CD4-positive, alpha-beta T cell treated with Interleukin-4 for 1 hour (primary cell): ENCODE results near the gene ANKRD17.
A peak's percentile ranks its signal among the peaks of the same experiment; 100 is the strongest.

Source experiments
- DNase-seq, 2 donors: peaks; one replicate each; pipeline ENCODE4 v3.0.0-alpha.2; 2020 to 2022

Gene ANKRD17

DNA sequence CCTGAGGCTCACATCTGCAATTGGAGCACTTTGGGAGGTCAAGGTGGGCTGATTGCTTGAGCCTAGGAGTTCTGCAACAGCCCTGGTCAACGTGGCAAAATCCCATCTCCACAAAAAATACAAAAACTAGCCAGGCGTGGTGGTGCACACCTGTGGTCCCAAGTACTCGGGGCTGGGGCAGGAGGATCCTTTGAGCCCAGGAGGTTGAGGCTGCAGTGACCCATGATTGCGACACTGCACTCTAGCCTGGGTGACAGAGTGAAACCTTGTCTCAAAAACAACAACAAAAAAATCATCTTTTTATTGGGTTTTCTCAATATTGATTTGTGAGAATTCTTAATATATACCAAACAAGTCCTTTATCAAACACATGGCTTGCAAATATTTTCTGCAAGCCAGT lies 64.9 kb downstream of the ANKRD17 start:
- no peak for DNase-seq

GRCh38 chr4:73193155-73193554 lies 65.4 kb downstream of the ANKRD17 start:
- no peak for DNase-seq

GRCh38 chr4:73189274-73189810 lies 69.3 kb downstream of the ANKRD17 start:
- no peak for DNase-seq

DNA sequence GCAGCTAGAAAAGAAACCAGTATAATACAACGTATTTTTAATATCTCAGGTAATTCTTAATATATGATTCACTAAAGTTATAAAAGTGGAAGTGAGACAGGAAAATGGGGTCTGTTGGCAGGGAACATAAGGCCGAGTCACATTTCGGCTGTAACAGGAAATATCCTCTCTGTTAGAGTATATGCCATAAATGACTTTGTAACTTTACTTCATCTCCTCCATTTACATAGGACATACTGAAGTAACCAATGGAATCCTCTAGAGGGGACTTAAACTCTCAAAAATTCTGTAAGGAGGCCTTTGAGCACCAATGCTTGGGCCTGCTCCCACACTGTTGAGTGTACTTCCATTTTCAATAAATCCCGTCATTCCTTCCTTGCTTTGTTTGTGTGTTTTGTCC lies 71.3 kb downstream of the ANKRD17 start:
- no peak for DNase-seq

GRCh38 chr4:73185903-73186302 lies 72.7 kb downstream of the ANKRD17 start:
- no peak for DNase-seq

- no peak for DNase-seq
Measured at GRCh38 chr4:73181231-73181630, 77.4 kb downstream of the ANKRD17 start.

- no peak for DNase-seq
Measured at GRCh38 chr4:73178389-73178788, 80.2 kb downstream of the ANKRD17 start.

DNA sequence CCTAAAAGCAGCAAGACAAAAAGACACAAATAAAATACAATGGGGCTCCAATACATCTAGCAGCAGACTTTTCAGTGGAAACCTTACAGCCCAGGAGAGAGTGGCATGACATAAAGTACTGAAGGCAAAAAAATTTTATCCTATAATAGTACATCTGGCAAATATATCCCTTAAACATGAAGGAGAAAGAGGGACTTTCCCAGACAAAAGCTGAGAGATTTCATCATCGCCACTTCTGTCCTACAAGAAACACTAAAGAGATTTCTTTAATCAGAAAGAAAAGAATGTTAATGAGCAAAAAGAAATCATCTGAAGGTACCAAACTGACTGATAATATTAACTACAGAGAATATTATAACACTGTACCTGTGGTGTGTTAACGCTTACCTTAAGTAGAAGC lies 86.4 kb downstream of the ANKRD17 start:
- DNase-seq, result no peak

GRCh38 chr4:73170518-73171198 lies 87.9 kb downstream of the ANKRD17 start:
- DNase-seq, result no peak

GRCh38 chr4:73166212-73166611 lies 92.4 kb downstream of the ANKRD17 start:
- DNase-seq, result no peak

DNA sequence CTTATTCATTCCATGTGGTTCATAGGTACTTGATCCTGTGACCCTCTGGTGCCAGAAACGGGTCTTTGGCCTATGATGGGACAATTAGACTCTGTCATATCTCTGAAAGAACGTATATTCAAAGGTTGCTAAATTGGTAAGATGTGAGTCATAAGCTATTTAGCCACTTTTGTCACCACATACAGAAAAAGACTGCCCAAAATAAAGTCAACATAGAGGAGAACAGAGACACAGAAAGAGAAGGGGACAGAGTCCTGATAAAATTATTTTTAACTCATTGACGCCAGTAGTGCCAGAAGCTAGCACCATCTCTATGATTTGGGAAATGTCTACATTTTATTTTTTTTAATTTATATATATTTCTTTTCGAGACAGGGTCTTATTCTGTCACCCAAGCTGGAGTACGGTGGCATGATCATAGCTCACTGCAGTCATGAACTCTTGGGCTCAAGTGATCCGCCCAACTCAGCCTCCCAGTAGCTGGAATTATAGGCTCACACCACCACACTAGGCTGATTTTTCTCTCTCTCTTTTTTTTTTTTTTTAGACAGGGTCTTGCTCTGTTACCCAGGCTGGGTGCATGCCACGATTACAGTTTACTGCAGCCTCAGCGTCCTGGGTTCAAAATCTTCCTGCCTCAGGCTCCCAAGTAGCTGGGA lies 96.9 kb downstream of the ANKRD17 start:
- DNase-seq, result no peak

GRCh38 chr4:73156394-73156793 lies 102.2 kb downstream of the ANKRD17 start:
- DNase-seq, result no peak

DNA sequence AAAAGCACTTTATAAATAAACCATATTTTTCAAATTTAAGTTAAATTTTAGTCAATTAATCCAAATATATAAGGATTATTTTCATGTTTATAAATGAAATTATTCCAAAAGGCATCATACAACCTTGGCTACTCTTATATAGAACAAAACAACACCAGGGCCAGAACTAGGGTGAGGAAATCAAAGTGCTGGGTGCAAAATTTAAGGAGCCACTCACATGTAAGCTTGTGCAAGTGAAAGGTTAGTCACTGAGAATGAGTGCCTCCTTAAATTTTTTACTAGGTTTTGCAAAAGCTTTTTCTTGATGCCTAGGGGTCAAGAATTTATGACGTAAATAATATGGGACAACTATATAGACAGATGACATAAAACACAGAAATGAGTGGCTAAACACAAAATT lies 105.7 kb downstream of the ANKRD17 start:
- no peak for DNase-seq

- DNase-seq, result peak in 1 of 2 donors; percentile 9
Measured at GRCh38 chr4:73142995-73143547, 115.5 kb downstream of the ANKRD17 start.

GRCh38 chr4:73139991-73140390 lies 118.6 kb downstream of the ANKRD17 start:
- no peak for DNase-seq

DNA sequence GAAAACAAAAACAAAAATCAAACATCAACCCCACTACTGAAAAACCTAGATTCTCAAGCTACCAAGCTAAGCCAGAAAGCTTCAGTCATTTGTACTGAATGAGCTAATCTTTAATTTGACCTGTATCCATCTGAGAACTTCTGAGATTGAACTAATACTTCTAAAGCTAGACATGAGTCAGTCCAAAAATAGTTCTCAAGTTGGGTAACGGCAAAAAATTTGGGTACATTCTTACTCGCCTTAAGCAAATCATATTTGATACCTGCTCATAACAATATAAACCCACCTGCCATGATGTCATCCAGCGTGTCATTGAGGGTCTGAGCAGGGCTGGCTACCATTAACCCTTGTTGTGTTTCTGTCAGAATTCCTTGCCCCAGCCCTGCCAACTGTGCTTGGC lies 119.4 kb downstream of the ANKRD17 start:
- no peak for DNase-seq

GRCh38 chr4:73137121-73137520 lies 121.5 kb downstream of the ANKRD17 start:
- no peak for DNase-seq

GRCh38 chr4:73133784-73134183 lies 124.8 kb downstream of the ANKRD17 start:
- DNase-seq, result no peak

DNA sequence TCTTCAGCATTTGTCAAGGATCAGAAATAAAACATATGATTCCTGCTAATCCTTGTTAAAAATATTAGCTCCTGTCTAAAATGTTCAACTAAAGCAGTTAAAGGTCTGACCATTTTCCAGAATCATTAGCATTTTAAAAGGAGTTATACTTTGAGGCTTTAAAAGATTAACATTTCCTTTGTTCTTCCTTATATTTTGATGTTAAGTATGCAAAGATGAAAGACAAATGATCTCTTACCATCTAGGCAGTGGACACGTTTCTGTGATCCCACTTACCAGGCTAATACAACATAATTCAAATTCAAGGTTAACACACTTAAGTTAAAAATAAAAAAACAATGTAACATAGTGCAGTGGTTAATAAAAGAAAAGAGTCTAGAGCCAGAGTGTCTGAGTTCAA lies 127.3 kb downstream of the ANKRD17 start:
- DNase-seq, result no peak

GRCh38 chr4:73129319-73129718 lies 129.3 kb downstream of the ANKRD17 start:
- DNase-seq, result no peak

DNA sequence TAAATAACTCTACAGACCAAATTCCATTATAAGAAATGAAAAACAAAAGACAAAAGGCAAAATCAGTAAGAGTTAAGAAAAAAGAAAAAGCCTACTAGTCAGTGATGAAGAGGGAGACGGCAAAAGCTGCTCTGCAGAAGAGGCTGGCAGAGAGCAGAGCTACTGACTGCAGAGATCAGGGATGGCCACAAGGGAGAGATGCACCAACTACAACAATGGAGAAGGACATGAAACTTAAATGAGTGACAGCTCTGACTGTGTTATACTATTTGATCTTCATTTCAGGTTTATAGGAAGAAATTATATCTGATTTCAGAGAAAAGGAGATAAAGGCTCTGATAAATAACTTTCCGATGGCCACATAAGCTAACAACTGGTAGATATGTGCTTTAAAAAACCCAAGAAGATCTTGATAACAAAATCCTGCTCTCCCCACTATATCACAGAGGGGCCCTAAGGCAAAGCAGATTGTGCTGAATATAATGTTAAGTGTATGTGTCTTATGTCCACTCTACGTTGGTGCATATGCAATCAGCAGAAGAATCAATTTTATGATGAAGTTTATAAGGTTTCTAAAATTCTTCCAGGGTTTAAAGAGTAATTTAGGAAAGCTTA lies 130.7 kb downstream of the ANKRD17 start:
- peak in 1 of 2 donors; percentile 17 for DNase-seq

GRCh38 chr4:73109493-73109892 lies 149.1 kb downstream of the ANKRD17 start:
- no peak for DNase-seq

DNA sequence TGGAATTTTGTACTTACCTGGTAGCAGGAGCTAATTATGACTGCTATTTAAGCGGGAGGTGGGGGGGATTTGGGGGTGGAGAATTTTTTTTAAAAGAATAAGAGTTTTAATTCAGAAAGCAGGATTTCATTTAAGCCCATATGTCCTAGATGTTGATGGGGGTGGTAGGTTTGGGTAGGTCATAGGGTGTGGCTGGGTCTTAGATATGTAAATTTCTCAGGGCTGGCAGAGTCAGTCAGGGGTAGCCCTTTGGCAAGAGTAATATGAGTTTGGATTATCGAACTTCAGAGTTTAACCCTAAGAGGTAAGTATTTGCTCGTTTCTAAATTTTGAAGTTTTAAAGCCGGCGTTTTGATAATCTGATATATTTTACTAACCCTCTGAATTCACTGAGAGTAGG lies 153.9 kb downstream of the ANKRD17 start:
- DNase-seq, result no peak
